ENCODE results near the gene KIF26A. TPM values are rescaled to one million over a fixed set of nuclear protein-coding genes. Genes with fewer than 3 reads are reported as not detected.

The KIF26A gene
- total RNA-seq, 2 donors from 2014 or later, result 3.9 to 4.7 TPM

- H3K36me3 Mint-ChIP-seq (ENCODE audit: low read depth), result no peaks in the 10 kb centered on the region
- no peak overlapping the region for H3K4me3 Mint-ChIP-seq
- DNase-seq, result no peak
- no peaks in the 10 kb centered on the region for H3K9me3 ChIP-seq (ENCODE audit: control insufficient read depth, low read length, poor library complexity, severe bottlenecking)
- no peak for ATAC-seq
- H3K27ac Mint-ChIP-seq, result no peak overlapping the region
- H3K4me1 Mint-ChIP-seq, result peaks cover 10% of the 10 kb centered on the region
- no peaks in the 10 kb centered on the region for H3K27me3 Mint-ChIP-seq
Observed at GRCh38 chr14:104230119-104230815, 91.9 kb downstream of the KIF26A start.

Other genes with a start within 250 kb of the KIF26A start
- 1 to 10 TPM in 1 of 2 donors, not detected in 1; 1.0 TPM for gene TDRD9, start 210.1 kb upstream of the KIF26A start, total RNA-seq
- under 1 TPM in 1 of 2 donors, not detected in 1; 0.86 TPM for gene RD3L, start 196.1 kb upstream of the KIF26A start, total RNA-seq
- not detected for gene ASPG, start 52.9 kb upstream of the KIF26A start, total RNA-seq

Data from T-helper 17 cell (primary cell).